GM19455 (cell line): ENCODE measurements around the gene CHERP.

Source experiments
- ATAC-seq: cut with Tn5 transposase; IDR thresholded peaks from one replicate; pipeline ENCODE4 v1.9.1; 2021; ENCODE audit not compliant: unreplicated experiment

CHERP gene, protein sequence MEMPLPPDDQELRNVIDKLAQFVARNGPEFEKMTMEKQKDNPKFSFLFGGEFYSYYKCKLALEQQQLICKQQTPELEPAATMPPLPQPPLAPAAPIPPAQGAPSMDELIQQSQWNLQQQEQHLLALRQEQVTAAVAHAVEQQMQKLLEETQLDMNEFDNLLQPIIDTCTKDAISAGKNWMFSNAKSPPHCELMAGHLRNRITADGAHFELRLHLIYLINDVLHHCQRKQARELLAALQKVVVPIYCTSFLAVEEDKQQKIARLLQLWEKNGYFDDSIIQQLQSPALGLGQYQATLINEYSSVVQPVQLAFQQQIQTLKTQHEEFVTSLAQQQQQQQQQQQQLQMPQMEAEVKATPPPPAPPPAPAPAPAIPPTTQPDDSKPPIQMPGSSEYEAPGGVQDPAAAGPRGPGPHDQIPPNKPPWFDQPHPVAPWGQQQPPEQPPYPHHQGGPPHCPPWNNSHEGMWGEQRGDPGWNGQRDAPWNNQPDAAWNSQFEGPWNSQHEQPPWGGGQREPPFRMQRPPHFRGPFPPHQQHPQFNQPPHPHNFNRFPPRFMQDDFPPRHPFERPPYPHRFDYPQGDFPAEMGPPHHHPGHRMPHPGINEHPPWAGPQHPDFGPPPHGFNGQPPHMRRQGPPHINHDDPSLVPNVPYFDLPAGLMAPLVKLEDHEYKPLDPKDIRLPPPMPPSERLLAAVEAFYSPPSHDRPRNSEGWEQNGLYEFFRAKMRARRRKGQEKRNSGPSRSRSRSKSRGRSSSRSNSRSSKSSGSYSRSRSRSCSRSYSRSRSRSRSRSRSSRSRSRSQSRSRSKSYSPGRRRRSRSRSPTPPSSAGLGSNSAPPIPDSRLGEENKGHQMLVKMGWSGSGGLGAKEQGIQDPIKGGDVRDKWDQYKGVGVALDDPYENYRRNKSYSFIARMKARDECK

GRCh38 chr19:16542045-16542909, at the start of gene CHERP:
Gene CHERP (minus strand): TSS chr19:16542437. CDS start chr19:16542378, 59 bp downstream.
- ATAC-seq = peak; percentile 60

DNA sequence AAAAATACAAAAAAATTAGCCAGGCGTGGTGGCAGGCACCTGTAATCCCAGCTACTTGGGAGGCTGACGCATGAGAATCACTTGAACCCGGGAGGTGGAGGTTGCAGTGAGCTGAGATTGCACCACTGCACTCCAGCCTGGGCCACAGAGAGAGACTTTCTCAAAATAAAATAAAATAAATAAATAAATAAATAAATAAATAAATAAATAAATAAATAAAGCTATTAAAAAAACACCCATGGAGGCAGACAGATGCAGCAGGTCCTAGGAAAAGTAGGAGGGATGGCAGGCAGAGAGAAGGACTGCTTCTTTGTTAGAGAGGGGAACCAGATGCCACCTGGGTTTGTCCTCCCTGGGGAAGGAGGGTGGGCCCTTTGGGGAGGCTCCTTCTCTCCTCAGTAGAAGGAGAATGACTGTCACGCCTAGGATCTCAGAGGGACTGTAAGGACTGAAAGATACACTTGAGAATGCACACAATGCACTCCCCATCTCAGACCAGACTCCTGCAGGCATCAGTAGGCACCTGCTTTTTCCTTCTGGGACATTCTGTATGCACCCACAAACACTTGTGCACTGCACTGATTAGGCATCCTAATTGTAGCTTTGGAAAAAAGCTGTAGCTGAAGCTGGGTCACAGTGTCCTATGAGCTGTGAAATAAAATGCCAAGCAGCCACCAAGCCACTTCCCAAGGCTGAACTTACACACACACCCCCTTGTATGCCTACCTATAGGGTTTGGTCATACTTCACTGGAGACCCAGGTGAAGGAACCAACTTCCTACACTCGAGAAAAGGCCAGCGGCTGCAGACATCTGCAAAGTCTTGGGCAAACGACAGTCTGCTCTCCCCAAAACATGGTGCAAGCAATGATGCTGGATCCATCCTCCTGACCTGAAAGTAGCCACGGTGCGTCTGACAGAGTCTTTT, 48.9 kb upstream of the CHERP start:
- ATAC-seq = no peak

- no peak for ATAC-seq
Observed at GRCh38 chr19:16589917-16590316, 47.7 kb upstream of the CHERP start.

- peak; percentile 5 for ATAC-seq
Observed at GRCh38 chr19:16588824-16589577, 46.8 kb upstream of the CHERP start.

GRCh38 chr19:16587833-16588823, 45.9 kb upstream of the CHERP start:
- peak; percentile 45 for ATAC-seq

- ATAC-seq = no peak
Observed at GRCh38 chr19:16586991-16587832, 45.0 kb upstream of the CHERP start.

- no peak for ATAC-seq
Observed at GRCh38 chr19:16586477-16586871, 44.2 kb upstream of the CHERP start.

- ATAC-seq = no peak
Observed at GRCh38 chr19:16585808-16586476, 43.7 kb upstream of the CHERP start.

DNA sequence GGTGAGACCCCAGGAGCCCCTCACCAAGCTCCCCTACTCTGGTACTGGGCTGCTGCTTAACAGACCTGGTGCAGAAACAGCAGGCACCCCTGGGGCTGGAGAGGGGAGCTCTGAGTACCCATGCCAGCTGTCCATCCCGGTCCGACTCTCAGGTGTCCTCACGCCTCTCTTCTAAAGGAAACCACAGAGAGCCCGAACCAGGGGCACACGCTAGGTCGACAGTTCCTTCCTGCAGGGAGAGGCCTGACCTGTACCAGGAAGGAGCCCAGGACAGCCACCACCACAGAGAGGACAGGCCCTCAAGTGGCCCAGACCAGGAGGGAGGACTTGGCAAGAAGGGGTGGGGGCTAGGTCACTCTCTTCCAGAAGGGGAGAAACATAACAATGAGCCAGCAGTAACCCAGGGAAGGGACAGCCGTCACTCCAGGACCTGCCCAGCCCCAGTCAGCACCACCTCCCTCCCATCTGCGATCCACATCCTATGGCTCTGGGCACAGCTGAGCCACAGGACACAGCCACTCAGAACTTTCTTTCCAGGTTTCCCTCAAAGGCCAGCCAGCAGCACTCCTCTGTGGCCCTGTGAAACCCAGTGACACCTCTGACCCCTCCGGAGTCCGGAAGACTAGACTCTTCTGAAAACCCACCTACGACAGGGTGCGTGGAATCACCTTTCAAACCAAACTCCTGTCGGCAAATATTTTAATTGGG, 43.0 kb upstream of the CHERP start:
- no peak for ATAC-seq

GRCh38 chr19:16584248-16585093, 42.2 kb upstream of the CHERP start:
- ATAC-seq = peak; percentile 50

DNA sequence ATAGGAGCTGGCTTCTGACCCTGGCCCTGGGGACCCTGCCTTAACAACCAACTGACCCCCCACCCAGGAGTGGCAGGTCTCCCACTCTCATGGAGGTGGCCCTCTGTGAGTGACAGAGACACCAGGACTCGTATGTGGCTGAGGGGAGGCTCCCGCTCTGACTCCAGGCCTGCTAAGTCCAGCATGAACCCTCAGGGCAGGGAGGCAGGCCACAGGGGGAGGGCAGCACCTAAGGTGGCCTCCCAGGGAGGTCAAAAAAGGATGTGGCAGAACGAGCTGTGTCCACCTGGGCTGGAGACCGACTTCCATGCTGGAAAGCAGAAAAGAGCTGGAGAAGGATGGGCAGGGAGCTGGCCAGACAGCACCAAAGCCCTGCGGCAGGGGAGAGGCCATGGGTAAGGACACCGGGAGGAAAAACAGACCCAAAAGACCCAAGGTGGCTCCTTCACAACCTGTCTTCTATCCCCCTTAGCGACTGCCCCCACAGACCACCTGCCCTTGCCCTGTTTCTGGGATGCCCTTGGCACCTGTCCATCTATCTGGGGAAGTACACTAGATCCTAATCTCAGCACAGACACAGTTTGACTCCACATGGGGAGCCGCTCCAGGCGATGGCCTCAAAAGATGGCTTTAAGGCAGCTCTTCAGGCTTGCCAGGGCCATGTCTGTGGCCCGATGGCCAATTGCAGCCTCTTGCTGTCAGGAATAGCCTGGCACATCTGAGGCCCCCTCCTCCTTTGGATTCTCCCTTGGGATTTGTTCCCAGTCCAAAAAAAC, 40.4 kb upstream of the CHERP start:
- ATAC-seq = no peak

DNA sequence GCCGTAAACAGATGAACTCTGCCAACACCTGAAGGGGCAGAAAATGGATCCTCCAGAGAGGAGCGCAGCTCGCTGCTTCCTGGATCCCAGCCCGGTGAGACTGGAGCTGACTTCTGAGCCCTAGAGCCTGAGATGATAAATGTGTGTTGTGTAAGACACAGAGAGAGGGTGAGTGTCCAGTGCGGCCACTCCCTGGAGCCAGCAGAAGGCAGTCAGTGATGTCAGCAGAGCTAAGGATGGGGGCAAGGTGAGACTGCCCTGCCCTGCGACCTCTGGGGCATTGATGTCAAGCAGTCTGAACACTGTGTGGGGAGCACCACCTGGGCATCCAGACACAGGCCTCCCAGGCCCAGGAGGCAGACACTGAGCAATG, 39.7 kb upstream of the CHERP start:
- ATAC-seq = no peak

GRCh38 chr19:16581145-16581970, 39.1 kb upstream of the CHERP start:
- ATAC-seq = no peak
